Skin of body (tissue), 2 donors: ENCODE results near the gene CTSD. TPM values are rescaled to one million over a fixed set of nuclear protein-coding genes. Genes with fewer than 3 reads are reported as not detected.
"Not testable (repeated sequence)": the region's sequence is repeated elsewhere in the genome, so short reads cannot be mapped to it uniquely, and the experiment has no call there.

Source experiments
- DNase-seq: peaks from one replicate; lab custom pipeline; 2025; lab: John Stamatoyannopoulos, UW
- total RNA-seq: library from RNA; depleted of rRNA; stranded (reverse); fragments of >200 nt; gene quantifications from one replicate; pipeline ENCODE4 v1.2.3, GENCODE V29; 2014

The CTSD gene
- total RNA-seq, 1 donor from 2014 or later = 118 TPM

GRCh38 chr11:1770528-1770927, 6.8 kb upstream of the CTSD start:
- no peak for DNase-seq

DNA sequence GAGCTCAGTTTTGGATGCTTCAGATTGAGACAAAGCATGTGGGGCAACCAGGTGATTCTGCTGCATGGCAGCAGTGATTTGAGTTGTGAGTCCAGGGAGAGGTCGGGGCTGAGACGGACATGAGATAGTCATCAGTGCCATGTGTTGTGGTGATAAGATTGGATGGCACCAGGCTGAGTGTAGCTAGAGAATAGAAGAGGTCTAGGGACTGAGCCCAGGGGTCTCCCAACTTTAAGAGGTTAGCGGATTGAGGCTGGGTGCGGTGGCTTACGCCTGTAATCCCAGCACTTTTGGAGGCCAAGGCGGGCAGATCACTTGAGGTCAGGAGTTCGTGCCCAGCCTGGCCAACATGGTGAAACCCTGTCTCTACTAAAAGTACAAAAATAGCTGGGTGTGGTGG, 6.3 kb upstream of the CTSD start:
- DNase-seq = no peak

DNA sequence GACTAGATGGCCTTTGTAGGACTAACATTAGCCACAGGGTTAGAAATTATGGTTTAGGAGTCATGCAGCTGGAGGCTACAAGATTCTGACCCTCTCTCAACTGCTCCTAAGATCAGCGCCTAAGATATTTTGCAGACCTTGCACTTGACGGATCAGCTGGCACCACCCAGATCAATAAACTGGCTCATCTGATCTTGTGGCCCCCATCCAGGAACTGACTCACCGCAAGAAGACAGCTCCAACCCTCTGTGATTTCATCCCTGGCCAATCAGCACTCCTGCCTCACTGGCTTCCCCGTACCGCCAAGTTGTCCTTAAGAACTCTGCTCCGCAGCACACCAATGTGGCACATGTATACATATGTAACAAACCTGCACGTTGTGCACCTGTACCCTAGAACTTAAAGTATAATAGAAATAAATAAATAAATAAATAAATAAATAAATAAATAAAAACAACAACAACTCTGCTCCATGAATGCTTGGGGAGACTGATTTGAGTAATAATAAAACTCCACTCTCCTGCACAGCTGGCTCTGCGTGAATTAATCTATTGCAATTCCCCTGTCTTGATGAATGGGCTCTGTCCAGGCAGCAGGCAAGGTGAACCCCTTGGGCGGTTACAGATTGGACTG, 5.7 kb upstream of the CTSD start:
- DNase-seq = not testable (repeated sequence)

- DNase-seq = no peak
These were observed 4.4 kb upstream of the CTSD start for GRCh38 chr11:1768141-1768469.

DNA sequence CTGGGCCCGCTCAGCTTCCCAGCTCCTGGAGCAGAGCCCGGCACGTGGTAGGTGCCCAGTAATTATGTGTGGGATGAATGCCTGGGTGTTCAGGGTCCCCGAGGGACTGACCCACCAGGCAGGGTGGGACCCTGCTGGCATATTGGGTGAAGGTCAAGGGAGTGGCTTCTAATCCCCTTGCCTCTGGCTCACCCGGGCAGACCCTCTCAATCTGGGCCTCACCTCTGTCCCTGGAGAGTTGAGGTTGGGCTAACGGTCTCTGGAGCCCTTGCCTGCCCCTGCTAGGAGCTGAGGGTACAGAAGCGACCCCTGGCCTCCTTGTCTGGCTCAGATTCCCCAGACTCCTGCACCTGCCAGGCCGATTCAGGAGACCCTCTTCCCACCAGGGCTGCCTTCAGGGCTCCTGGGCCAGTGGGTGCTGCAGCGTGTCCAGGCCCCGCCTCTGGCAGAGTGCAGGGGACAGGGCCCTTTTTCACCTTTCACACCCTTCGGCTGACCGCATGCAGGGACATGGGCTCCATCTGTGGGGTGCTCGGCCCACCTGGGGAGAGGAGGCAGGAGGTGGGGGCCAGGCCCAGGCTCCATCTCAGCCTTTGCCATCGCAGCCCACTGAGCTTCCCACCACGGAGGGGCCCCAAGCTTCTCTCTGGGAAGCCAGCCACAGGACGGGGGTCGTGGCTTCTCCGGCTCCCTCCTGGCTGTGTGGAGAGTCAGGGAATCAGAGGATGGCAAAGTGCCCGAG, 3.8 kb upstream of the CTSD start:
- DNase-seq = no peak

GRCh38 chr11:1766719-1767398, 3.1 kb upstream of the CTSD start:
- no peak for DNase-seq

DNA sequence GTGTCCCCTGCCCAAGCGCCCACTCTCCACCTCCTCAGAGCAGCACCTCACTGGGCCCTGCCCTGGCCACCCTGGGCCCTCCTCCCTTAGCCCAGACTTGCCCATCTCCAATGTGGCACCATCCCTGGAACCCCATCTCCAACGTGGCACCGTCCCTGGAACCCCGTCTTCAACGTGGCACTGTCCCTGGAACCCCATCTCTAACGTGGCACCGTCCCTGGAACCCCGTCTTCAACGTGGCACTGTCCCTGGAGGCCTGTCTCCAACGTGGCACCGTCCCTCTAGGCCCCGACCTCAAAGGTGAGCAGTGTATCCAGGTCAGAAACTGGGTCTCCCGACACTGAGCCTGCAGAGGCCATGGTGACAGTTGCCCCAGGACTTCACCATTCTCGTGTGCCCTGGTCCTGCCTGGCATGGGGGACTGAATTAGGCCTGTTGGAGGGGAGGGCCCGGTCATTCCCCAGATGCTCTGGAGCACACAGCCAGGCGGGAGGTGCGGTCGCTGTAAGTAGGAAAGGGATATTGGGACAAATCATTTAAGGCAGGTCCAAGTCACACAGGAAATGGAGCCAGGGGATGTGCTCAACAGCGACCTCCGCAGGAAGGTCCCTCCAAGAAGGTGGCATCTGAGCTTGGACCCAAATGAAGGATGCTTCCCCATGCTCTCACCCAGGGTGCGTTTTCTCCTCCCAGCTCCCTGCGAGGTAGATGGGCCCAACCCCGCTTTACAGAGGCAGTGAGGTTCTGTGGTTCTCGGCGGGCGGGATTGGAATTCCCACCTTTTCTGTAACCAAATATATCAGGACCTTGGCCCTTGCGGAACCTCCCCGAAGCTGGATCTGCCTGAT, 2.4 kb upstream of the CTSD start:
- no peak for DNase-seq

GRCh38 chr11:1763336-1763795, 361 bp downstream of the CTSD start:
- no peak for DNase-seq

DNA sequence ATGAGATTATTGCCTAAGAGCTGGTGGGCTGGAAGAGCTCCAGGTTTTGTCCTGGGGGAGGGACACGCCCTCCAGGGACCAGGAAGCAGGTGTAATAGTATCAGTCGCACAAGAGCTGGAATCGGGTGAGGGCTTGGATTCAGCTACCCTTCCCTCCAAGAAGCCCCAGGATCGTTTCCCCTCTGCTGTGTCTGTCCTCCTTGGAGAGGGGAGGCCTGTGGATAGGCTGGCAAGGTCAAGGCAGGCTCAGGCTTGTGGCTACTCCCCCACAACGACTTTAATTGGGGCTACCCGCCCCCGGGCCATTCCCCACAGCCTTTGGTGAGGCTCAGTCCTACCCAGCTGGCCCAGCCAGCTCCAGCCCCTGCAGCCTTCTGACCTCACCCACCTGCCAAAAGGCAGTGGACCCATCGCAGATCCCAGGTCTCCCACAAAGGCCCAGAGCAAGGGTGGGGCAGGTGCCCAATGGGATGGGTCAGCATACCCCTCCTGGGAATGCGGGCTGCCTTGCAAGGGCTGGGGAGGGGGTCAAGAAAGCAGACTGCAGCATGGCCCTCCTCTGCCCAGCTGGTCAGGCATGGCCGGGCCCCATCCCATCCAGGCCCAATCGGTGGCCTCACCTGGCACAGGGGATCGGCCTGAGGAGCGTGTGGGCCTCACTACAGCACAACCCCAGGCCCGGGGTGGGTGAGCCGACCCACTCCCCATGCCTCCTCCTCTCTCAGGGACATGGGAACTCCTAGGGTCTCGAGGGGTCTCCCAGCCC, 1.0 kb downstream of the CTSD start:
- no peak for DNase-seq

DNA sequence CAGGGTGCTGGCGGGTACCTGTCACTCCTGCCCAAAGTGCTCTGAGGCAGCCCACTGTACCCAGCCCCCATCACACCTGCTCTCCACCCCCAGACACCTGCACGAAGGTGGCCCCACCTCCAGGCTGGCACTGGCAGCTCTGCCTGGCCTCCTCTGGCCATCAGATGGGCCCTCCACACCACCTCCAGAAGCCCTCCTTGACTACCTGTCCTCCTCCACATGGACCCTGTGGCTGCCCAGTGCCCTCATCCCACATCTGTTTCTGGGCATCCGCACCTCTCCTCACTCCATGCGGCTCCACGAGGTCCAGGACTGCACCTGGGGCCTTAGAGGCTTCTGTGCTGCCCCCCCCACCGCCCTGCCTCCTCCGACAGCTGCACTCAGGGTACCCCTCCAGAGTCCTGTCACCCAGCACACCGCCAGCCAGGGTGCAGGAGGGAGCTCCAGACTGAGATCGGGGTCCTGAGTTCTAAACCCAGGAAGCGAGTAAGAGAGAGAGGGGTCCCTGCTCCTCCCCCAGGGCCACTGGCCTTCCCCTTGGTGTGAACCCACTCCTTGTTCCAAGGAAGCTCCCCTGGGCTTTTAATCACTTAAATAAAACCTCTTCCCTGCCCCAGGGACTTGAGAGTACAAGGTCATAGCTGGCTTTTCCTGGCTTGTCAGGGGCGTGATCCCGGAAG, 1.7 kb downstream of the CTSD start:
- no peak for DNase-seq

- no peak for DNase-seq
These were observed 2.4 kb downstream of the CTSD start for GRCh38 chr11:1761110-1761856.

- DNase-seq = peak; percentile 36
These were observed 3.2 kb downstream of the CTSD start for GRCh38 chr11:1760351-1761109.

DNA sequence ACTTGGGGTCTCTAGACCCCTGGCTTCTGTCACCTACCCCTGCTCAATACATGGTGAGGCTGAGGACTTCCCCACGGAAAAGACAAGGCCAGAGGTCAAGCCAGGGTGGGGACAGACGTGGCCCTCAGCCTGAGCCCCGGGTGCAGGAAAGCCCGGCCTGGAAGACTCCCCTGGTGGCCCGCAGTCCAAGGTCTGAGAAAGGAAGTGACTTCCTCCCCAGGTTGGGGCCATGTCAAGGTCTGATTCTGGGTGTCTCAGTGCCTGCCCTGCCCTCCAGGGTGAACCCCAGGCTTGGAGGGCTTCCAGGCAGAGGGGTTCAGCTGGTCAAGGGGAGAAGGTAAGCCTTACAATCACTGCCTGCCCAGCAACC, 3.9 kb downstream of the CTSD start:
- no peak for DNase-seq

DNA sequence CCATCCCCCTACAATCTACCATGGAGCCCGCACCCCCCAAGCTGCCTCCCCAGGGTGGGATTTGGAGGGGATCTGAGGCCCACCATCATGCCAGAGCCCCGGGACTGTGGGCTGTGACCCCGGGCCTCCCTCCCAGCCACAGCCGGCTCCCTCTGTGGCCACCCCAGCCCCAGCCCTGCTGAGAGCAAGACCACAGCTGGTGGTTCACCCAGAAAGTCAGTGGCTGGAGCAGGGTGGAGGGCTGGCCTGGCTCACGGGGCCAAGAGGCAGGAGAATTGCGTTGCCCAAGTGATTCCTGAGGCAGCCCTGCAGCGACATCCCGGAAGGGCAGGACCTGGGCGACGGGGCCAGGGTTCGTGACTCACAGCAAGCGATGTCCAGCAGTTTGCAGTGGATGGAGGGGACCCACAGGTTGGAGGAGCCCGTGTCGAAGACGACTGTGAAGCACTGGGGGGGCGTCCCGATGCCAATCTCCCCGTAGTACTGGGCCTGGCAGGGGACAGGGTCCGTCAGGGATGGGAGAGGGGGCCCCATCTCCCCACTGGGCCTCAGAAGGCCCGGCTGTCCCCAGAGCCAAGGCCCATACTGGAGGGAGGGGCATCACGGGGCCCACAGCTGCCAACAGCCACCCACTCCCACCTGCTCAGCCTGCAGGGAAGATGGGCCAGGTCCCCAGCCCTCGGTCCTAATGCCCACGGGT, 4.4 kb downstream of the CTSD start:
- DNase-seq = no peak

GRCh38 chr11:1758611-1759150, 5.0 kb downstream of the CTSD start:
- DNase-seq = no peak

- DNase-seq = no peak
These were observed 5.7 kb downstream of the CTSD start for GRCh38 chr11:1757861-1758610.
